Gastrocnemius medialis (tissue), 4 donors: ENCODE results near the gene CALY.

ENCODE experiments used
- POLR2A ChIP-seq, 2 donors: fragments of 450-650 bp; IDR thresholded peaks; one replicate each; pipeline ENCODE4 v1.6.1; 2017; ENCODE audit warnings: antibody characterized with exemption in 2 of 2, mild to moderate bottlenecking in 2 of 2, moderate library complexity in 2 of 2
- TF ChIP-seq, protein P1 (sequence below), 5 experiments: fragments of 450-650 bp in 3 of 5; fragments of 200-600 bp in 2 of 5; sonication (generic) in 2 of 5; IDR thresholded peaks in 4 of 5; conservative IDR thresholded peaks in 1 of 5; 1 replicate in 4 of 5; 2 replicates in 1 of 5; pipeline ENCODE4 v1.5.1; 2016 to 2019; ENCODE audit warnings: antibody characterized with exemption in 5 of 5, mild to moderate bottlenecking in 3 of 5, moderate library complexity in 3 of 5

DNA sequence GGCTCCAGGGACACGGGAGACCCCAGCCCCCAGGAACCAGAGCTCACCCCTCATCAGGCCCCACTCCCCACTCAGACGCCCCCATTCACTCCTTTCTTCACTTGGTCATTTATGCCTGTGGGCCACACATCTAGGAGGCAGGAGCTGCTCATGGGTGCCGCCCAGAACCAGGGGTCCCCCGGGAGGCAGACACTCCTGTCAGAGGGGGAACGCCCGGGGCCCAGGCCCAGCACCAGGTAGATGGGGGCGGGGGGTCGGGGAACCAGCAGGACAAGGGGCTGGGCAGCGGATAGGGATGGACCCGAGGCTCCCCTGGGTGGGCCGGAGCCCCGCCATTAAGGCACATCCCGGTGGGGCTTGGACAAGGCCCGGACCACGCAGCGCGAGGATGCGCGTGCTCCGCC, 11.8 kb downstream of the CALY start:
- TF ChIP-seq POLR2A (IDR thresholded peaks at IDR 0.05) = no peak
- TF ChIP-seq, protein P1, sequence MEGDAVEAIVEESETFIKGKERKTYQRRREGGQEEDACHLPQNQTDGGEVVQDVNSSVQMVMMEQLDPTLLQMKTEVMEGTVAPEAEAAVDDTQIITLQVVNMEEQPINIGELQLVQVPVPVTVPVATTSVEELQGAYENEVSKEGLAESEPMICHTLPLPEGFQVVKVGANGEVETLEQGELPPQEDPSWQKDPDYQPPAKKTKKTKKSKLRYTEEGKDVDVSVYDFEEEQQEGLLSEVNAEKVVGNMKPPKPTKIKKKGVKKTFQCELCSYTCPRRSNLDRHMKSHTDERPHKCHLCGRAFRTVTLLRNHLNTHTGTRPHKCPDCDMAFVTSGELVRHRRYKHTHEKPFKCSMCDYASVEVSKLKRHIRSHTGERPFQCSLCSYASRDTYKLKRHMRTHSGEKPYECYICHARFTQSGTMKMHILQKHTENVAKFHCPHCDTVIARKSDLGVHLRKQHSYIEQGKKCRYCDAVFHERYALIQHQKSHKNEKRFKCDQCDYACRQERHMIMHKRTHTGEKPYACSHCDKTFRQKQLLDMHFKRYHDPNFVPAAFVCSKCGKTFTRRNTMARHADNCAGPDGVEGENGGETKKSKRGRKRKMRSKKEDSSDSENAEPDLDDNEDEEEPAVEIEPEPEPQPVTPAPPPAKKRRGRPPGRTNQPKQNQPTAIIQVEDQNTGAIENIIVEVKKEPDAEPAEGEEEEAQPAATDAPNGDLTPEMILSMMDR (IDR thresholded peaks at IDR 0.05 in 4 of 5, conservative IDR thresholded peaks at IDR 0.05 in 1 of 5) = no peak
